ES-I3 (cell line): ENCODE measurements around the gene SIAE.

Source experiments
- H3K36me3 ChIP-seq: 2 replicates; pipeline ENCODE4 v1.6.1; 2013; ENCODE audit warnings: mild to moderate bottlenecking, low read length, control low read depth, moderate library complexity; ENCODE audit not compliant: insufficient read depth
- H3K4me1 ChIP-seq: 2 replicates; pipeline ENCODE4 v1.6.1; 2013; ENCODE audit warnings: mild to moderate bottlenecking, control low read depth, low read length; ENCODE audit not compliant: insufficient read depth
- H3K9ac ChIP-seq: 2 replicates; pipeline ENCODE4 v1.6.1; 2013; ENCODE audit warnings: low read depth, mild to moderate bottlenecking, low read length, moderate library complexity
- H3K9me3 ChIP-seq: 2 replicates; pipeline ENCODE4 v1.6.1; 2013; ENCODE audit warnings: mild to moderate bottlenecking, low read length, moderate library complexity; ENCODE audit not compliant: control insufficient read depth, insufficient read depth

SIAE gene

GRCh38 chr11:124673333-124674167 is at the start of gene SIAE, which contains the start of gene SPA17:
Gene SIAE (minus strand): TSS chr11:124673739. CDS start chr11:124673708, 31 bp downstream.
Gene SPA17 (plus strand): TSS chr11:124673904. CDS start chr11:124675265, 1,361 bp downstream.
- Histone ChIP-seq H3K9ac (peak within 1 kb of the TSS; percentile 92), H3K36me3 (no peaks in the 10 kb centered on the region), H3K9me3 (no peaks in the 10 kb centered on the region), H3K4me1 (no peaks in the 10 kb centered on the region)

- peaks cover 22% of the 10 kb centered on the region for H3K4me1 ChIP-seq
- no peaks in the 10 kb centered on the region for H3K9me3 ChIP-seq
- H3K9ac ChIP-seq, result no peak overlapping the region
- no peaks in the 10 kb centered on the region for H3K36me3 ChIP-seq
These were observed 48.6 kb upstream of the SIAE start for GRCh38 chr11:124722176-124722575.

- Histone ChIP-seq H3K36me3 (no peaks in the 10 kb centered on the region), H3K9me3 (no peaks in the 10 kb centered on the region), H3K9ac (no peak overlapping the region), H3K4me1 (peaks cover 8% of the 10 kb centered on the region; the same call in 1 of the 2 replicates)
These were observed 46.0 kb upstream of the SIAE start for GRCh38 chr11:124719534-124719933.

GRCh38 chr11:124718801-124719200 is 45.3 kb upstream of the SIAE start:
- Histone ChIP-seq H3K4me1 (peaks cover 8% of the 10 kb centered on the region; the same call in 1 of the 2 replicates), H3K9ac (peak overlapping the region; percentile 55; the same call in 1 of the 2 replicates), H3K36me3 (no peaks in the 10 kb centered on the region), H3K9me3 (no peaks in the 10 kb centered on the region)

- Histone ChIP-seq H3K36me3 (no peaks in the 10 kb centered on the region), H3K4me1 (peaks cover 8% of the 10 kb centered on the region; the same call in 1 of the 2 replicates), H3K9ac (peak overlapping the region; percentile 55; the same call in 1 of the 2 replicates), H3K9me3 (no peaks in the 10 kb centered on the region)
These were observed 44.5 kb upstream of the SIAE start for GRCh38 chr11:124717786-124718651.

GRCh38 chr11:124717421-124717785 is 43.9 kb upstream of the SIAE start:
- Histone ChIP-seq H3K9ac (peak overlapping the region; percentile 55; the same call in 1 of the 2 replicates), H3K4me1 (peaks cover 8% of the 10 kb centered on the region; the same call in 1 of the 2 replicates), H3K36me3 (no peaks in the 10 kb centered on the region)

GRCh38 chr11:124716591-124716990 is 43.1 kb upstream of the SIAE start:
- Histone ChIP-seq H3K9me3 (no peaks in the 10 kb centered on the region), H3K9ac (no peak overlapping the region), H3K36me3 (no peaks in the 10 kb centered on the region), H3K4me1 (peaks cover 8% of the 10 kb centered on the region; the same call in 1 of the 2 replicates)

More at GRCh38 chr11:124717421-124717785, 43.9 kb upstream of the SIAE start:
- no peaks in the 10 kb centered on the region for H3K9me3 ChIP-seq

- Histone ChIP-seq H3K4me1 (peaks cover 6% of the 10 kb centered on the region; the same call in 1 of the 2 replicates), H3K9ac (no peak overlapping the region), H3K36me3 (no peaks in the 10 kb centered on the region), H3K9me3 (no peaks in the 10 kb centered on the region)
These were observed 38.9 kb upstream of the SIAE start for GRCh38 chr11:124712392-124712791.

GRCh38 chr11:124707829-124708228 is 34.3 kb upstream of the SIAE start:
- no peak overlapping the region for H3K9ac ChIP-seq
- no peaks in the 10 kb centered on the region for H3K36me3 ChIP-seq
- H3K9me3 ChIP-seq, result no peaks in the 10 kb centered on the region; the same call in 1 of the 2 replicates
- H3K4me1 ChIP-seq, result no peaks in the 10 kb centered on the region

- Histone ChIP-seq H3K9ac (no peak overlapping the region), H3K4me1 (no peaks in the 10 kb centered on the region), H3K9me3 (peaks cover 2% of the 10 kb centered on the region; the same call in 1 of the 2 replicates), H3K36me3 (no peaks in the 10 kb centered on the region)
These were observed 26.5 kb upstream of the SIAE start for GRCh38 chr11:124700028-124700427.

- no peak overlapping the region for H3K9ac ChIP-seq
- no peaks in the 10 kb centered on the region for H3K4me1 ChIP-seq
- peaks cover 2% of the 10 kb centered on the region; the same call in 1 of the 2 replicates for H3K9me3 ChIP-seq
- H3K36me3 ChIP-seq, result no peaks in the 10 kb centered on the region
These were observed 26.0 kb upstream of the SIAE start for GRCh38 chr11:124699547-124699946.

GRCh38 chr11:124693142-124693541 is 19.6 kb upstream of the SIAE start:
- no peaks in the 10 kb centered on the region for H3K9me3 ChIP-seq
- no peaks in the 10 kb centered on the region for H3K4me1 ChIP-seq
- no peak overlapping the region for H3K9ac ChIP-seq
- no peaks in the 10 kb centered on the region for H3K36me3 ChIP-seq

- no peaks in the 10 kb centered on the region for H3K36me3 ChIP-seq
- no peak overlapping the region for H3K9ac ChIP-seq
- peaks cover 2% of the 10 kb centered on the region for H3K9me3 ChIP-seq
- H3K4me1 ChIP-seq, result no peaks in the 10 kb centered on the region
These were observed 8.9 kb upstream of the SIAE start for GRCh38 chr11:124682443-124682842.

GRCh38 chr11:124681421-124681820 is 7.9 kb upstream of the SIAE start:
- Histone ChIP-seq H3K4me1 (no peaks in the 10 kb centered on the region), H3K9me3 (peaks cover 2% of the 10 kb centered on the region), H3K36me3 (no peaks in the 10 kb centered on the region), H3K9ac (no peak overlapping the region)
